ENCODE data around the gene PCGF2. TPM values are rescaled to one million over a fixed set of nuclear protein-coding genes. Genes with fewer than 3 reads are reported as not detected.

Gene PCGF2
- total and polyA plus RNA-seq, 9 of the 15 experiments (the other 6 are each of a cell fraction or from before 2014, with no cell fraction given), result 1.3 to 33.4 (median 7.0) TPM

GRCh38 chr17:38761612-38762011, 13.5 kb upstream of the PCGF2 start (continued):
- TF ChIP-seq, protein P1, sequence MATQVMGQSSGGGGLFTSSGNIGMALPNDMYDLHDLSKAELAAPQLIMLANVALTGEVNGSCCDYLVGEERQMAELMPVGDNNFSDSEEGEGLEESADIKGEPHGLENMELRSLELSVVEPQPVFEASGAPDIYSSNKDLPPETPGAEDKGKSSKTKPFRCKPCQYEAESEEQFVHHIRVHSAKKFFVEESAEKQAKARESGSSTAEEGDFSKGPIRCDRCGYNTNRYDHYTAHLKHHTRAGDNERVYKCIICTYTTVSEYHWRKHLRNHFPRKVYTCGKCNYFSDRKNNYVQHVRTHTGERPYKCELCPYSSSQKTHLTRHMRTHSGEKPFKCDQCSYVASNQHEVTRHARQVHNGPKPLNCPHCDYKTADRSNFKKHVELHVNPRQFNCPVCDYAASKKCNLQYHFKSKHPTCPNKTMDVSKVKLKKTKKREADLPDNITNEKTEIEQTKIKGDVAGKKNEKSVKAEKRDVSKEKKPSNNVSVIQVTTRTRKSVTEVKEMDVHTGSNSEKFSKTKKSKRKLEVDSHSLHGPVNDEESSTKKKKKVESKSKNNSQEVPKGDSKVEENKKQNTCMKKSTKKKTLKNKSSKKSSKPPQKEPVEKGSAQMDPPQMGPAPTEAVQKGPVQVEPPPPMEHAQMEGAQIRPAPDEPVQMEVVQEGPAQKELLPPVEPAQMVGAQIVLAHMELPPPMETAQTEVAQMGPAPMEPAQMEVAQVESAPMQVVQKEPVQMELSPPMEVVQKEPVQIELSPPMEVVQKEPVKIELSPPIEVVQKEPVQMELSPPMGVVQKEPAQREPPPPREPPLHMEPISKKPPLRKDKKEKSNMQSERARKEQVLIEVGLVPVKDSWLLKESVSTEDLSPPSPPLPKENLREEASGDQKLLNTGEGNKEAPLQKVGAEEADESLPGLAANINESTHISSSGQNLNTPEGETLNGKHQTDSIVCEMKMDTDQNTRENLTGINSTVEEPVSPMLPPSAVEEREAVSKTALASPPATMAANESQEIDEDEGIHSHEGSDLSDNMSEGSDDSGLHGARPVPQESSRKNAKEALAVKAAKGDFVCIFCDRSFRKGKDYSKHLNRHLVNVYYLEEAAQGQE (IDR thresholded peaks at IDR 0.05; ENCODE audit: borderline replicate concordance), result peak; percentile 57; the same call in 1 of the 2 replicates
- TF ChIP-seq, protein P1 (CRISPR knock-in tag; IDR thresholded peaks at IDR 0.05; ENCODE audit: low read depth), result no peak
- TF ChIP-seq ZNF707 (CRISPR knock-in tag; conservative IDR thresholded peaks at IDR 0.05), result no peak
- peak in 1 of 2 experiments; percentile 61; a peak in 2 of 4 replicates for TF ChIP-seq RAD21 (CRISPR knock-in tag; conservative IDR thresholded peaks at IDR 0.05 in 1 of 2, IDR thresholded peaks at IDR 0.05 in 1 of 2)
- TF ChIP-seq PKNOX1 (IDR thresholded peaks at IDR 0.05), result peak; percentile 35; the same call in 1 of the 2 replicates
- TF ChIP-seq, protein P2, sequence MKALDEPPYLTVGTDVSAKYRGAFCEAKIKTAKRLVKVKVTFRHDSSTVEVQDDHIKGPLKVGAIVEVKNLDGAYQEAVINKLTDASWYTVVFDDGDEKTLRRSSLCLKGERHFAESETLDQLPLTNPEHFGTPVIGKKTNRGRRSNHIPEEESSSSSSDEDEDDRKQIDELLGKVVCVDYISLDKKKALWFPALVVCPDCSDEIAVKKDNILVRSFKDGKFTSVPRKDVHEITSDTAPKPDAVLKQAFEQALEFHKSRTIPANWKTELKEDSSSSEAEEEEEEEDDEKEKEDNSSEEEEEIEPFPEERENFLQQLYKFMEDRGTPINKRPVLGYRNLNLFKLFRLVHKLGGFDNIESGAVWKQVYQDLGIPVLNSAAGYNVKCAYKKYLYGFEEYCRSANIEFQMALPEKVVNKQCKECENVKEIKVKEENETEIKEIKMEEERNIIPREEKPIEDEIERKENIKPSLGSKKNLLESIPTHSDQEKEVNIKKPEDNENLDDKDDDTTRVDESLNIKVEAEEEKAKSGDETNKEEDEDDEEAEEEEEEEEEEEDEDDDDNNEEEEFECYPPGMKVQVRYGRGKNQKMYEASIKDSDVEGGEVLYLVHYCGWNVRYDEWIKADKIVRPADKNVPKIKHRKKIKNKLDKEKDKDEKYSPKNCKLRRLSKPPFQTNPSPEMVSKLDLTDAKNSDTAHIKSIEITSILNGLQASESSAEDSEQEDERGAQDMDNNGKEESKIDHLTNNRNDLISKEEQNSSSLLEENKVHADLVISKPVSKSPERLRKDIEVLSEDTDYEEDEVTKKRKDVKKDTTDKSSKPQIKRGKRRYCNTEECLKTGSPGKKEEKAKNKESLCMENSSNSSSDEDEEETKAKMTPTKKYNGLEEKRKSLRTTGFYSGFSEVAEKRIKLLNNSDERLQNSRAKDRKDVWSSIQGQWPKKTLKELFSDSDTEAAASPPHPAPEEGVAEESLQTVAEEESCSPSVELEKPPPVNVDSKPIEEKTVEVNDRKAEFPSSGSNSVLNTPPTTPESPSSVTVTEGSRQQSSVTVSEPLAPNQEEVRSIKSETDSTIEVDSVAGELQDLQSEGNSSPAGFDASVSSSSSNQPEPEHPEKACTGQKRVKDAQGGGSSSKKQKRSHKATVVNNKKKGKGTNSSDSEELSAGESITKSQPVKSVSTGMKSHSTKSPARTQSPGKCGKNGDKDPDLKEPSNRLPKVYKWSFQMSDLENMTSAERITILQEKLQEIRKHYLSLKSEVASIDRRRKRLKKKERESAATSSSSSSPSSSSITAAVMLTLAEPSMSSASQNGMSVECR (CRISPR knock-in tag; IDR thresholded peaks at IDR 0.05), result 0 out of 2 replicates have a peak, but pooled peaks have one; percentile 23

Data from K562 (cell line).